ENCODE measurements around the gene AVPI1.
A peak's percentile ranks its signal among the peaks of the same experiment; 100 is the strongest.
"Not testable (repeated sequence)": the region's sequence is repeated elsewhere in the genome, so short reads cannot be mapped to it uniquely, and the experiment has no call there.

AVPI1 gene

DNA sequence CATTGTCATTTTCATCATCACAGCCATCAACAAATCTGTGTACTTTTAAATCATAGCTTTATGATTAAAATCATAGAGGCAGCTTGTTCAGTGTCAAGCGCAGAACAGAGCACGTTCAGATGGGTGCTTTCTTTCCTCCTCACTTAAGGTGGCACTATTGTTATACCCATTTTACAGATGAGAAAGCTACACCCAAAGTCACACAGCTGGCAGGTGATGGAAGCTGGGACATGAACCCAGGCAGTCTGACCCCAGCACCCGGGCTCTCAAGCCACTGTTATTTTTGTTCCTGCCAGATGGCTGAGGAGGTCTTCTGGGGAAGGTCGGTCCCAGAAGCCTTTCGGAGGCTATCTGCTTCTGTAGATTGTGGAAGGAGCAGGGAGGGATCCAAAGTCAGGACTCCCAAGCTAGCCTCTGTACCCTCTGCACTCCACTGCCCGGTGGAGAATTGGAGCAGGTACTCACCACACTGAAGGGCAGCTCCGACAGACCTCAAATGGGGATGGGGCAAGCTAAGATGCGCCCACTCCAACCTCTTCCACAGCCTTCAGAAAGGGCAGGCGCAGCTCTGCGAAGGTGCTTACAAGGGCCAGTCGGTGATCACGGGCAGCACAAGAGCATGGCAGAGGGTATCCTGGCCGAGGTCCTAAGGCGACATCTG is 610 bp downstream of the AVPI1 start:
- no peaks in the 10 kb centered on the region for H3K9me3 Mint-ChIP-seq
- TF ChIP-seq, protein P1, sequence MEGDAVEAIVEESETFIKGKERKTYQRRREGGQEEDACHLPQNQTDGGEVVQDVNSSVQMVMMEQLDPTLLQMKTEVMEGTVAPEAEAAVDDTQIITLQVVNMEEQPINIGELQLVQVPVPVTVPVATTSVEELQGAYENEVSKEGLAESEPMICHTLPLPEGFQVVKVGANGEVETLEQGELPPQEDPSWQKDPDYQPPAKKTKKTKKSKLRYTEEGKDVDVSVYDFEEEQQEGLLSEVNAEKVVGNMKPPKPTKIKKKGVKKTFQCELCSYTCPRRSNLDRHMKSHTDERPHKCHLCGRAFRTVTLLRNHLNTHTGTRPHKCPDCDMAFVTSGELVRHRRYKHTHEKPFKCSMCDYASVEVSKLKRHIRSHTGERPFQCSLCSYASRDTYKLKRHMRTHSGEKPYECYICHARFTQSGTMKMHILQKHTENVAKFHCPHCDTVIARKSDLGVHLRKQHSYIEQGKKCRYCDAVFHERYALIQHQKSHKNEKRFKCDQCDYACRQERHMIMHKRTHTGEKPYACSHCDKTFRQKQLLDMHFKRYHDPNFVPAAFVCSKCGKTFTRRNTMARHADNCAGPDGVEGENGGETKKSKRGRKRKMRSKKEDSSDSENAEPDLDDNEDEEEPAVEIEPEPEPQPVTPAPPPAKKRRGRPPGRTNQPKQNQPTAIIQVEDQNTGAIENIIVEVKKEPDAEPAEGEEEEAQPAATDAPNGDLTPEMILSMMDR (IDR thresholded peaks at IDR 0.05; ENCODE audit: unreplicated experiment in 3 of 3): no peak
- H3K4me3 Mint-ChIP-seq: peak overlapping the region; percentile 87 to 91 (median 89)
- H3K4me1 Mint-ChIP-seq: peaks cover 25% of the 10 kb centered on the region
- peak overlapping the region in 1 of 3 experiments; percentile 69 for H3K27ac Mint-ChIP-seq
- no peaks in the 10 kb centered on the region for H3K36me3 Mint-ChIP-seq (ENCODE audit: low read depth)
- no peaks in the 10 kb centered on the region for H3K27me3 Mint-ChIP-seq (ENCODE audit: low read depth)

DNA sequence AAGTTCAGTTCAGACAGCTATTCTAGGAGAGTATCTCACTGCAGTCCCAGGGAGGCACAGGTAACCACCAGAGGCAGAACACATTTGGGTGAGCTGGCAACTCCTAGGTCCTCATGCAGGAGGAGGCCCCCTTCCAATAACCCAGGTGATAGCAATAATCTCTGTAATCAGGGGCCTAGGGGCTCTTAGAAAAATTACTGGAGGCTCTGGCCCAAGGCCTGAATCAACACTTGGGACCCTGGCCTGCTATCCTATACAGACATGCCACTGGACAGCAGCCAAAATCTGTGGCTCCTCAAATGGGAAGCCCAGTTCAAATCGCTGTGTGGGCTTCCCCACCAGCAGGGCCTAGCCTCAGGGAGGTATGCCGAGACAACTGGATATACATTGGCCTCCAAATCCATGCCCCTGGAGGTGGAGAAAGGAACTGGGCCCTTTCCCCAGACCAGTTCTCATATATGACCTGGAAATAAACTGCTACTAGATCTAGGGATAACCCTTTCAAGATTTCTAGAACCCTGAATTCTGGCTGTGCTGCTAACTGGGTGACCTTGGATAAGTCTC is 1.6 kb downstream of the AVPI1 start:
- no peaks in the 10 kb centered on the region for H3K9me3 Mint-ChIP-seq
- TF ChIP-seq, protein P1 (IDR thresholded peaks at IDR 0.05; ENCODE audit: unreplicated experiment in 3 of 3): peak; percentile 19 to 25 (median 20)
- peaks cover 25% of the 10 kb centered on the region for H3K4me1 Mint-ChIP-seq

DNA sequence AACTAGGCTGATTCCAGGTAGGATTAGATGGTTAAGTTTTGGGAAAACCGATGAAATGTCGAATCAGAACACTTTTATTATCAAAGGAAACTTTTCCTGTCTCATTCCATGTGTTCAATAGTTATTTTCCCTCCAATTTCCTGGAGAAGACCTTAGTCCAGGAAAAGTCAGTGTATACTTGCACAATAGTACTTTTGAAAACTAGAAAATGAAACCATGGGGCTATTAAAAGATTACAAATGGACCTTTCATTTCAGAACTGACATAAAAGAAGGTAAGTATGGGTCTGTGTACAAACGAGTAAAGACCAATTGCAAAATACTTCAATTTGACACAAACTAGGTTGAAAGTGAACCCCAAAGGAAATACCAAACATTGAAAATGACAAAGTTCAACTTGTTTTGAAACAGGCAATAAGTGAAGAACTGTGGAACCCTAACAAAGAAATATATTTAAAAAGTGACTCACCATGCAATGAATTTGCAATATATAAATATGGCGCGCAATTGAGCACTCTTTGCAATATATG is 2.1 kb downstream of the AVPI1 start:
- Mint-ChIP-seq H3K27me3 (ENCODE audit: low read depth) (no peaks in the 10 kb centered on the region), H3K36me3 (ENCODE audit: low read depth) (no peaks in the 10 kb centered on the region), H3K9me3 (no peaks in the 10 kb centered on the region), H3K4me1 (peaks cover 25% of the 10 kb centered on the region), H3K4me3 (peak overlapping the region; percentile 46 to 89 (median 78)), H3K27ac (no peak overlapping the region)
- TF ChIP-seq, protein P1 (IDR thresholded peaks at IDR 0.05; ENCODE audit: unreplicated experiment in 3 of 3): no peak

More for the DNA sequence above, 1.6 kb downstream of the AVPI1 start:
- H3K4me3 Mint-ChIP-seq: peak overlapping the region; percentile 87 to 91 (median 89)
- H3K27me3 Mint-ChIP-seq (ENCODE audit: low read depth): no peaks in the 10 kb centered on the region
- no peak overlapping the region for H3K27ac Mint-ChIP-seq
- no peaks in the 10 kb centered on the region for H3K36me3 Mint-ChIP-seq (ENCODE audit: low read depth)

DNA sequence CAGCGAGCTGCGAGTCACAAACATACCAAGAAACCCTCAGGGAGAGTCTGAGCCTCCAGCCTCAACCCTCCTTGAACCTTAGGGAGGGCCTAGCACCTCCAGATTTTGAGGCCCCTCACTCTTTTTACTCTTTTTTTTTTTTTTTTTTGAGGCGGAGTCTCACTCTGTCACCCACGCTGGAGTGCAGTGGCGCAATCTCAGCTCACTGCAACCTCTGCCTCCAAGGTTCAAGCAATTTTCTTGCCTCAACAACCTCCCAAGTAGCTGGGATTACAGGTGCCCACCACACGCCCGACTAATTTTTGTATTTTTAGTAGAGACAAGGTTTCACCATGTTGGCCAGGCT is 2.7 kb downstream of the AVPI1 start:
- H3K9me3 Mint-ChIP-seq; H3K4me3 Mint-ChIP-seq; H3K36me3 Mint-ChIP-seq (ENCODE audit: low read depth); H3K27me3 Mint-ChIP-seq (ENCODE audit: low read depth); H3K27ac Mint-ChIP-seq: not testable (repeated sequence)
- H3K4me1 Mint-ChIP-seq: peaks cover 25% of the 10 kb centered on the region

DNA sequence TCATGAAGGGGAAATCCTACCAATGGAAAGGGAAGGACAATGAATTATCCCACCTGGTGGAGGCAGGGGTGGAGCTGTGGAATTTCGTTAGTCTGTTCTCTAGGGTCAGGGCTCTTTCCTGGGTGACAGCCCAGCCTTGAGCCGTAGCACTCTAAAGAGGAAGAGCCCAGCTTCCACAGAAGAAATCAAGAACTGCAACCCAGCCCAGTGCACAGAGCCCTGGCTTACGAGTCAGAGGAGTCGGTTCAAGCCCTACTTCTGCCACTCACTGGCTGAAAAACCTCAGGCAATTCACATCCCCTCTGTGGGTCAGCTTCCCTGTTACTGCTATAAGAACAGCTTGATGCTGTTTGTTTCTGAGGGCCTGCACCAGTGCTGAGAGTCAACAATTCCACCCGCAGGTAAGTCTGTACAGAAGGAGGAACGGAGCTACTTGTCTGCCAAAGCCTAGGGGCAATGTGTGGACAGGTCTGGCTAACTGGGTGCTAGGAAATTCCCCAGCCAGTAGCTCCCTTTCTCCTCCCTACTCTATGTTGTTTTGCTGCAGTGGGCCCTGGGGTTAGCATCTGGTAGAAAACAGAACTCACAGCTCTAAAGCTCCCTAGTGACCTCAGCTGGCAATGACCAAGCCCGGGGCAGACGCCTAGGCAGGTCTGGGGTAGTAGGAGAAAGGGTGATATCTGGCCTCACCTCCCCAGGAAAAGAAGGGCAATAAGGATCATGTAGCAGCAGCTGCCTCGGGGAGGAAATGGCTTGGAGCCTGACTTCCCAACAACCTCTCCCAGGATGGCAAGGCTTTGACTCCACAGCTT is 3.3 kb downstream of the AVPI1 start:
- Mint-ChIP-seq H3K4me3 (peak overlapping the region in 2 of 3 experiments; percentile 31 to 52), H3K9me3 (no peaks in the 10 kb centered on the region), H3K27me3 (ENCODE audit: low read depth) (no peaks in the 10 kb centered on the region), H3K4me1 (peaks cover 25% of the 10 kb centered on the region), H3K27ac (peak overlapping the region in 2 of 3 experiments; percentile 19 to 26), H3K36me3 (ENCODE audit: low read depth) (no peaks in the 10 kb centered on the region)
- TF ChIP-seq, protein P1 (IDR thresholded peaks at IDR 0.05; ENCODE audit: unreplicated experiment in 3 of 3): no peak

DNA sequence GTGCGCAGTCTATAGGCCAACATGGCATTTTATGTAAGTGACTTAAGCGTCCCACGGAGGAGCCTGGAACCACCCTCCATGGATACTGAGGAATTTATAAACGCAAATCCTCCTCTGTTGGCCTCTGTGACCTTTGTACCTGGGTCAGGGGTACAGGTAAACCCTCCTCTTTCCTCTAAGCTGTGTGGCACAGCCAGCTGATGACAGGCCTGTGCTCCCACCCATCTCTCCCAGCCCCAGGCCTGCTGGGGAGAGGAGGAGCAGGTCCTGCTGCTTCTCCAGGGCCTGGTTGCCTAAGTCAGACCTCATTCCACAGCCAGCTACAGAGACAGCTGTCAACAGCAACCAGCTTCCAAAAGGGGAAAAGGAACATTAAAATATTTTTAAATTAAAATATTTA is 5.0 kb downstream of the AVPI1 start:
- no peak overlapping the region for H3K27ac Mint-ChIP-seq
- no peaks in the 10 kb centered on the region for H3K9me3 Mint-ChIP-seq
- TF ChIP-seq, protein P1 (IDR thresholded peaks at IDR 0.05; ENCODE audit: unreplicated experiment in 3 of 3): no peak
- H3K36me3 Mint-ChIP-seq (ENCODE audit: low read depth): no peaks in the 10 kb centered on the region
- peaks cover 13% of the 10 kb centered on the region for H3K4me1 Mint-ChIP-seq
- no peaks in the 10 kb centered on the region for H3K27me3 Mint-ChIP-seq (ENCODE audit: low read depth)
- no peak overlapping the region for H3K4me3 Mint-ChIP-seq
